Medulla oblongata (tissue), 1 donor: ENCODE data around the gene BTBD6.
"Not testable (repeated sequence)": the region's sequence is repeated elsewhere in the genome, so short reads cannot be mapped to it uniquely, and the experiment has no call there.

Experiments
- DNase-seq: peaks from one replicate; pipeline ENCODE4 v3.0.0-alpha.2; 2015; ENCODE audit errors: extremely low spot score

The BTBD6 gene

DNA sequence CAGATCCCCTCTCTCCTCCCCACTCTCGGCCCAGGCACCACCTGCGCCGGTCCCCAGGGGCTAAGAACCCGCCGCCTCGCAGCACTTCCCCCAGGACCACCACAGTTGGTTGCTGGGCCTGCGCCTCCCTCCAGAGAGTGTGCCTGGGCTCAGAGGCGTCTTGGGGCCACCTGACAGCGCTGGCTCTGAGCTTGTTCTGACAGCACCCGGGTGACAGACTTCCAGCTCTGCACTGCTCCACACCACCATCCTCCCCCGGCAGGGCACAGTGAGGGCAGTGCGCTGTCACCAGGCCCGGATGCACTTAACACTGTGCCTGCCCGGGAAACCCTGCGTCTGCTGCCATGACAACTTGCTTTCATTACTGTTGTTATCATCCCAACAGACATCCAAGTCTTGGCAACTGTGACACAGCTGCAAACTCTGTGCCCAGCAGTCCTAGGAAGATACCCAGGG is 45.8 kb downstream of the BTBD6 start:
- peak; percentile 83 for DNase-seq

DNA sequence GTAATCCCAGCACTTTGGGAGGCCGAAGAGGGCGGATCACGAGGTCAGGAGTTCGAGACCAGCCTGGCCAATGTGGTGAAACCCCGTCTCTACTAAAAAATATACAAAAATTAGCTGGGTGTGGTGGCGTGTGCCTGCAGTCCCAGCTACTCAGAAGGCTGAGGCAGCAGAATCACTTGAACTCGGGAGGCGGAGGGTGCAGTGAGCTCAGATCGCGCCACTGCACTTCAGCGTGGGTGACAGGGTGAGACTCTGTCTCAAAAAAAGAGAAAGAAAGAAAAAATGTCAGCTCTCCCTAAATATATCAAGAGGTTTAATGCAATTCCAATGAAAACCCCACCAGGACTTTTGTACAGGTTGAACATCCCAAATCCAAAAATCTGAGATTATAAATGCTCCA is 49.0 kb downstream of the BTBD6 start:
- not testable (repeated sequence) for DNase-seq

DNA sequence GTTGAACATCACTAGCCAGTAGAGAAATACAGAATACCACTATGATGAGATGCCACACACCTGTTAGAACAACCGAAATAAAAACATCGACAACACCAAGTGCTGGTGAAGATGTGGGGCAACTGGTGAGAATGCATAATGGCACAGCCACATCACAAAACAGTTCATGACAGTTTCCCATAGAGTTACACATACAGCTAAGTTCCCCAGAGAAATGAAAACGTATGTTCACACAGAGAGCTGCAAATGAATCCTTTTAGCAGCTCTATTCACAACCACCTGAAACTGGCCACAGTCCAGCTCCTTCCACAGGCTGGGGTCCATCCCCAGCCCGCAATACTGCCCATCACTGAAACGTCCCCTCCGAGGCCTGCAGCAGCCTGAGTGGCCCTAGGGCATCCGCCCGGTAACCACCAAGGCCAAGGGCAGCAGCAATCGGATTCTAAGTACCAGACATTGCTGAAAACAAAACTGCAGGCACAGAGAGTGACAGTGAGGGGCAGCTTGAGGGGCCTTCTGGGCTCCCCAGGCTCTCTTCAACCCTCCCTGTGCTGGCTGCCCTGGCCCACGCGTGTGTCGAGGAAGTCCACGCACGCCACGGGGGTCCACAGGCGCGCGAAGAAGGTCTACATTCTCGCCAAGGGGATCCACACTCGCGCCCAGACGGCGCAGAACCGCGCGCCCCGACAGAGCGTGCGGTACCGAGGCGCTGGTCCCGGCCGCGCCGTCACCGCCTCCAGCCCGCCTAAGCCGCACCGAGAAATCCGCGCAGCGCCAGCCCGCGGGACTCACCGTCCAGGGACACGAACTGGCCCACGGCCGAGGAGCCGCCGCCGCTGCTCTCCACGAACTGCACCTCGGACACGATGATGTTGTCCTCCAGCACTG is 51.6 kb downstream of the BTBD6 start:
- no peak for DNase-seq
